Keratinocyte (primary cell): ENCODE results near the gene DCHS1.

Experiments used
- CTCF ChIP-seq, 3 experiments: IDR thresholded peaks in 1 of 3; conservative IDR thresholded peaks in 1 of 3; optimal IDR thresholded peaks in 1 of 3; 2 replicates in 2 of 3; 3 replicates in 1 of 3; pipeline versions ENCODE3 to v1.5.1; 2011; ENCODE audit warnings: low read length in 3 of 3, mild to moderate bottlenecking in 3 of 3, moderate library complexity in 2 of 3, control low read depth in 1 of 3, inconsistent platforms in 1 of 3; ENCODE audit not compliant: insufficient read depth in 2 of 3; ENCODE audit errors: extremely low read depth in 1 of 3
- EZH2 ChIP-seq: IDR thresholded peaks from one replicate; pipeline ENCODE4 v1.6.1; 2012; ENCODE audit warnings: inconsistent platforms, mild to moderate bottlenecking, low read length, moderate library complexity

- TF ChIP-seq CTCF (optimal IDR thresholded peaks at IDR 0.05 in 1 of 3, IDR thresholded peaks at IDR 0.05 in 1 of 3, conservative IDR thresholded peaks at IDR 0.05 in 1 of 3; ENCODE audit: extremely low read depth in 1 of 3, insufficient read depth in 2 of 3, low read length in 3 of 3): no peak
- TF ChIP-seq EZH2: no peak
Observed at GRCh38 chr11:6588018-6588417, 67.6 kb downstream of the DCHS1 start.
